K562 (cell line): ENCODE data around the gene FBP2. TPM values are rescaled to one million over a fixed set of nuclear protein-coding genes. Genes with fewer than 3 reads are reported as not detected.

Source experiments
- ATF2 ChIP-seq: sonication (generic); formaldehyde crosslinking; IDR thresholded peaks from 2 replicates; pipeline ENCODE4 v1.8.1; 2022; ENCODE audit warnings: missing genetic modification reagents
- CBFA2T3 ChIP-seq: fragments of 450-650 bp; IDR thresholded peaks from 2 replicates; pipeline ENCODE4 v1.6.1; 2017
- CBX3 ChIP-seq, 2 experiments: IDR thresholded peaks; 1 replicate in 1 of 2; 2 replicates in 1 of 2; pipeline ENCODE4 v1.6.1; 2012; ENCODE audit warnings: inconsistent platforms in 2 of 2, low read length in 2 of 2, borderline replicate concordance in 1 of 2, control low read depth in 1 of 2
- CCAR2 ChIP-seq: fragments of 200-400 bp; formaldehyde crosslinking; IDR thresholded peaks from 2 replicates; pipeline ENCODE4 v1.6.1; 2017; ENCODE audit warnings: mild to moderate bottlenecking, low read depth, low read length
- ELK3 ChIP-seq: fragments of 450-650 bp; formaldehyde crosslinking; IDR thresholded peaks from 2 replicates; pipeline ENCODE4 v1.4.0; 2020; ENCODE audit warnings: mild to moderate bottlenecking
- HEY1 ChIP-seq: fragments of 250-450 bp; sonication (Bioruptor Pico); IDR thresholded peaks from 2 replicates; pipeline ENCODE4 v1.5.0; 2020; ENCODE audit warnings: mild to moderate bottlenecking, moderate library complexity, borderline replicate concordance
- KLF1 ChIP-seq: fragments of 450-650 bp; IDR thresholded peaks from 2 replicates; pipeline ENCODE4 v1.6.1; 2016; ENCODE audit warnings: missing genetic modification characterization, missing compliant biosample characterization
- NFRKB ChIP-seq: fragments of 450-650 bp; IDR thresholded peaks from 2 replicates; pipeline ENCODE4 v1.6.1; 2016; ENCODE audit warnings: low read depth
- NONO ChIP-seq, 2 experiments: fragments of 200-400 bp in 1 of 2; fragments of 450-650 bp in 1 of 2; formaldehyde crosslinking in 1 of 2; IDR thresholded peaks; 2 replicates each; pipeline ENCODE4 v1.6.1; 2017; ENCODE audit warnings: low read depth in 2 of 2, mild to moderate bottlenecking in 2 of 2, moderate library complexity in 2 of 2, low read length in 1 of 2
- NR1H2 ChIP-seq: sonication (generic); formaldehyde crosslinking; IDR thresholded peaks from 2 replicates; pipeline ENCODE4 v1.4.0; 2020; ENCODE audit warnings: mild to moderate bottlenecking, missing genetic modification reagents
- SAFB2 ChIP-seq: fragments of 200-400 bp; formaldehyde crosslinking; IDR thresholded peaks from 2 replicates; pipeline ENCODE4 v1.6.1; 2018; ENCODE audit warnings: borderline replicate concordance, low read length, low read depth, moderate library complexity; ENCODE audit not compliant: severe bottlenecking
- THRAP3 ChIP-seq: fragments of 450-650 bp; IDR thresholded peaks from 2 replicates; pipeline ENCODE4 v1.6.1; 2016; ENCODE audit warnings: mild to moderate bottlenecking, inconsistent platforms, borderline replicate concordance
- VEZF1 ChIP-seq: fragments of 200-800 bp; sonication (Bioruptor generic); IDR thresholded peaks from 2 replicates; pipeline ENCODE4 v1.6.1; 2017; ENCODE audit warnings: missing genetic modification characterization, missing compliant biosample characterization
- ZKSCAN8 ChIP-seq: fragments of 200-800 bp; sonication (Bioruptor generic); IDR thresholded peaks from 2 replicates; pipeline ENCODE4 v1.6.1; 2016; ENCODE audit warnings: missing genetic modification characterization, missing compliant biosample characterization
- ZNF133 ChIP-seq: fragments of 250-450 bp; sonication (Bioruptor Pico); IDR thresholded peaks from 2 replicates; pipeline ENCODE4 v1.4.0; 2020; ENCODE audit warnings: mild to moderate bottlenecking
- ZNF143 ChIP-seq: sonication (generic); formaldehyde crosslinking; IDR thresholded peaks from 2 replicates; pipeline ENCODE4 v1.9.0; 2022; ENCODE audit warnings: mild to moderate bottlenecking, missing genetic modification reagents
- ZNF24 ChIP-seq: fragments of 450-650 bp; IDR thresholded peaks from 2 replicates; pipeline ENCODE4 v1.6.1; 2016
- ZNF518B ChIP-seq: fragments of 250-450 bp; sonication (Bioruptor Pico); IDR thresholded peaks from 2 replicates; pipeline ENCODE4 v1.5.0; 2021; ENCODE audit warnings: mild to moderate bottlenecking, moderate library complexity
- ZNF57 ChIP-seq: fragments of 450-650 bp; formaldehyde crosslinking; IDR thresholded peaks from 2 replicates; pipeline ENCODE4 v1.4.0; 2020; ENCODE audit warnings: mild to moderate bottlenecking, moderate library complexity
- ZNF79 ChIP-seq: fragments of 250-450 bp; sonication (Bioruptor Pico); IDR thresholded peaks from 2 replicates; pipeline ENCODE4 v1.4.0; 2020; ENCODE audit warnings: low read depth, mild to moderate bottlenecking, moderate library complexity
- polyA plus RNA-seq, 8 experiments: library from polyadenylated mRNA; depleted of rRNA in 4 of 8; stranded (reverse) in 5 of 8; unstranded in 3 of 8; fragments of >200 nt; fragmentation: Nextera tagmentation in 2 of 8; fragmentation: Illumina TruSeq in 1 of 8; extraction: Ambion mirVana in 2 of 8; extraction: Trizol in 1 of 8; gene quantifications; 2 replicates each; pipeline versions ENCODE4 v1.2.1 to v1.2.3, GENCODE V29; 2011 to 2014; ENCODE audit warnings: inconsistent platforms in 1 of 8, missing spikeins in 1 of 8
- total RNA-seq, 7 experiments: library from RNA; depleted of rRNA in 6 of 7; stranded (reverse); fragments of >200 nt in 6 of 7; fragmentation: Illumina TruSeq in 2 of 7; extraction: Trizol in 2 of 7; gene quantifications; 2 replicates each; pipeline versions ENCODE4 v1.2.1 to v1.2.3, GENCODE V29; 2011 to 2021; ENCODE audit warnings: low replicate concordance in 1 of 7

The FBP2 gene
- total and polyA plus RNA-seq, 9 of the 15 experiments (the other 6 are each of a cell fraction or from before 2014, with no cell fraction given) = 0.06 TPM; not detected in 7

- TF ChIP-seq ZNF518B (CRISPR knock-in tag) (no peak), CCAR2 (no peak), ZNF24 (no peak), SAFB2 (no peak), ZNF143 (no peak), ATF2 (no peak), CBFA2T3 (no peak), NR1H2 (no peak), ZKSCAN8 (CRISPR knock-in tag) (no peak), ZNF57 (no peak), KLF1 (tag) (no peak), VEZF1 (CRISPR knock-in tag) (no peak), ZNF79 (no peak), CBX3 (IDR thresholded peaks at IDR 0.05; ENCODE audit: borderline replicate concordance in 1 of 2, low read length in 2 of 2) (peak in 1 of 2 experiments; percentile 38; a peak in 1 of 3 replicates), ELK3 (CRISPR knock-in tag) (no peak), NFRKB (no peak), THRAP3 (no peak), ZNF133 (CRISPR knock-in tag) (no peak), HEY1 (no peak), NONO (IDR thresholded peaks at IDR 0.05; ENCODE audit: low read depth in 2 of 2, low read length in 1 of 2) (no peak)
Measured at GRCh38 chr9:94554439-94555331, 38.9 kb downstream of the FBP2 start, which contains the start of gene PCAT7 (continued).
